ENCODE results near the gene APH1B. TPM values are rescaled to one million over a fixed set of nuclear protein-coding genes. Genes with fewer than 3 reads are reported as not detected.
A peak's percentile ranks its signal among the peaks of the same experiment; 100 is the strongest.

The APH1B gene
- total and polyA plus RNA-seq, 4 donors, result 2.0 to 10.6 (median 4.6) TPM

DNA sequence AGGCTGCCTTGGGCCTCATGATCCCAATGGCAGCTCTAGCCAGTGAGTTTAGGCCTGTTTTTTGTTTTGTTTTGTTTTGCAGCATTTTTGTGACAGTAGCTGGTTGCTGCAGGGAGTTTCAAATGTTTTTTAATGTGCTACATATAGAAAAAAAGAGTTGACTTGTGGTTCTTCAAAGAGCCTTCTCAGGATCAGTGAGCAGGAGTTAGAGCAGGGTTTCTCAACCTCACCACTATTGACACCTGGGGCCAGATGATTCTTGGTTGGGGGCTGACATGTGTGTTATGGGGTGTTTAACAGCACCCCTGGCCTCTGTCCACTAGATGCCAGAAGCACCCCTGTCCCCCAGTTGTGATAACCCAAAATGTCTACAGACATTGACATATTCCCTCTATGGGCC, 17.9 kb downstream of the APH1B start:
- Histone ChIP-seq H3K36me3 (ENCODE audit: control insufficient read depth in 4 of 4, insufficient read depth in 3 of 4, low read depth in 1 of 4, low read length in 3 of 4) (no peaks in the 10 kb centered on the region), H3K4me1 (ENCODE audit: control insufficient read depth in 4 of 4, insufficient read depth in 4 of 4, low read length in 3 of 4) (peaks cover 0 to 2% (median 1%) of the 10 kb centered on the region in 4 donors), H3K9me3 (ENCODE audit: control insufficient read depth in 4 of 4, low read length in 3 of 4) (no peaks in the 10 kb centered on the region)

GRCh38 chr15:63296195-63296594, 18.8 kb downstream of the APH1B start:
- 53% methylated on average over 6 of the region's 6 CpGs for WGBS

More for the DNA sequence above, 17.9 kb downstream of the APH1B start:
- H3K4me3 ChIP-seq (ENCODE audit: low read depth in 1 of 3, low read length in 3 of 3), result no peak overlapping the region
- H3K9ac ChIP-seq (ENCODE audit: low read depth in 1 of 2, low read length in 2 of 2), result no peak overlapping the region
- H3K27me3 ChIP-seq (ENCODE audit: control insufficient read depth in 4 of 4, insufficient read depth in 4 of 4, low read length in 3 of 4), result no peaks in the 10 kb centered on the region
- H3K27ac ChIP-seq (ENCODE audit: low read depth in 1 of 2, low read length in 2 of 2), result no peak overlapping the region
- no peak for TF ChIP-seq ZBTB33 (IDR thresholded peaks at IDR 0.05)
- TF ChIP-seq, protein P1, sequence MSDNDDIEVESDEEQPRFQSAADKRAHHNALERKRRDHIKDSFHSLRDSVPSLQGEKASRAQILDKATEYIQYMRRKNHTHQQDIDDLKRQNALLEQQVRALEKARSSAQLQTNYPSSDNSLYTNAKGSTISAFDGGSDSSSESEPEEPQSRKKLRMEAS (IDR thresholded peaks at IDR 0.05), result no peak
- TF ChIP-seq JUND (IDR thresholded peaks at IDR 0.05), result no peak
- no peak for TF ChIP-seq TAF1 (conservative IDR thresholded peaks at IDR 0.05)
- no peak for TF ChIP-seq HNF4G (IDR thresholded peaks at IDR 0.05)
- TF ChIP-seq FOXA1 (IDR thresholded peaks at IDR 0.05), result no peak
- TF ChIP-seq EGR1 (IDR thresholded peaks at IDR 0.05; ENCODE audit: low read depth in 2 of 2), result no peak
- TF ChIP-seq RXRA (IDR thresholded peaks at IDR 0.05), result no peak
- no peak for DNase-seq (ENCODE audit: low spot score)

More at GRCh38 chr15:63296195-63296594, 18.8 kb downstream of the APH1B start:
- Histone ChIP-seq H3K4me3 (ENCODE audit: low read depth in 1 of 3, low read length in 3 of 3) (no peak overlapping the region), H3K27me3 (ENCODE audit: control insufficient read depth in 4 of 4, insufficient read depth in 4 of 4, low read length in 3 of 4) (no peaks in the 10 kb centered on the region), H3K9ac (ENCODE audit: low read depth in 1 of 2, low read length in 2 of 2) (no peak overlapping the region), H3K36me3 (ENCODE audit: control insufficient read depth in 4 of 4, insufficient read depth in 3 of 4, low read depth in 1 of 4, low read length in 3 of 4) (peaks cover 0 to under 1% (median 0%) of the 10 kb centered on the region in 4 donors), H3K9me3 (ENCODE audit: control insufficient read depth in 4 of 4, low read length in 3 of 4) (no peaks in the 10 kb centered on the region), H3K27ac (ENCODE audit: low read depth in 1 of 2, low read length in 2 of 2) (no peak overlapping the region), H3K4me1 (ENCODE audit: control insufficient read depth in 4 of 4, insufficient read depth in 4 of 4, low read length in 3 of 4) (peaks cover 0 to 2% (median 1%) of the 10 kb centered on the region in 4 donors)
- DNase-seq (ENCODE audit: low spot score), result no peak
- TF ChIP-seq REST (IDR thresholded peaks at IDR 0.05) (no peak), HNF4G (IDR thresholded peaks at IDR 0.05) (no peak), TAF1 (conservative IDR thresholded peaks at IDR 0.05) (no peak), YY1 (IDR thresholded peaks at IDR 0.05) (no peak), HNF4A (conservative IDR thresholded peaks at IDR 0.05) (peak in 1 of 2 donors; percentile 44), CTCF (IDR thresholded peaks at IDR 0.05; ENCODE audit: low read depth, low read length, missing input control) (no peak), JUND (IDR thresholded peaks at IDR 0.05) (no peak), ZBTB33 (IDR thresholded peaks at IDR 0.05) (no peak), SP1 (IDR thresholded peaks at IDR 0.05) (peak; percentile 54), ATF3 (IDR thresholded peaks at IDR 0.05) (no peak), RXRA (IDR thresholded peaks at IDR 0.05) (peak in 1 of 2 donors; percentile 56), GABPA (IDR thresholded peaks at IDR 0.05 in 1 of 2, conservative IDR thresholded peaks at IDR 0.05 in 1 of 2) (no peak), FOXA1 (IDR thresholded peaks at IDR 0.05) (no peak), EGR1 (IDR thresholded peaks at IDR 0.05; ENCODE audit: low read depth in 2 of 2) (no peak), NR2F2 (IDR thresholded peaks at IDR 0.05) (peak; percentile 32), RAD21 (IDR thresholded peaks at IDR 0.05) (peak in 1 of 2 donors; percentile 40)
- TF ChIP-seq, protein P1 (IDR thresholded peaks at IDR 0.05), result no peak
